ENCODE results near the gene PLEKHA3.
"Not testable (repeated sequence)": the region's sequence is repeated elsewhere in the genome, so short reads cannot be mapped to it uniquely, and the experiment has no call there.

PLEKHA3 gene

DNA sequence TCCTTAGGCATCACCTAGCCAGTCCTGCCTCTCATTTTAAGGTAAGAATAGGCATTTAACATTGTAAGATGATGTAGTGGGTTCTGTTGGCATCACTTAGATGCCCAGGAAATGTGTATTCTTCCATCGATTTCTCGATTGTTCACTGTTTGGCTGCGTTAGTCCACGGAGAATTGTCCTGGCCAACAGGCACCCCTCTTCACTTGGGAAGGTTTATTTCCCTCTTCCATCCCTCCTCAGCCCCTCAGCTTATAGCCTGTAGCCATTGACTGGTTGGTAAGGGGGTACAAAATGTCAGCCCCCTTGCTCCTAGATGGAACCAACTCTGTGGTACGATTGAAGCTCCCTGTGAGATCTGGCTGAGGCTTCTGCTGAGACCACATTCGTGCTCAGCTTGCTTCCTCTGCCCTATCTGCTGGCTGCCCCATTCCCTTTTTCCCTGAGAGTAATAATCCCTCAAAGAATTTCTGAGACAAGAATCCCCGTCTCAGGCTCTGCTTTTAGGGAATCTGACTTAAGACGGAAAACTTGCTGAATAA, 43.4 kb downstream of the PLEKHA3 start:
- no peak for DNase-seq (ENCODE audit: low read depth)

DNA sequence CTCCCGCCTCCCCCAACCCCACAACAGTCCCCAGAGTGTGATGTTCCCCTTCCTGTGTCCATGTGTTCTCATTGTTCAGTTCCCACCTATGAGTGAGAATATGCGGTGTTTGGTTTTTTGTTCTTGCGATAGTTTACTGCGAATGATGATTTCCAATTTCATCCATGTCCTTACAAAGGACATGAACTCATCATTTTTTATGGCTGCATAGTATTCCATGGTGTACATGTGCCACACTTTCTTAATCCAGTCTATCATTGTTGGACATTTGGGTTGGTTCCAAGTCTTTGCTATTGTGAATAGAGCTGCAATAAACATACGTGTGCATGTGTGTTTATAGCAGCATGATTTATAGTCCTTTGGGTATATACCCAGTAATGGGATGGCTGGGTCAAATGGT, 44.8 kb downstream of the PLEKHA3 start:
- not testable (repeated sequence) for DNase-seq (ENCODE audit: low read depth)

DNA sequence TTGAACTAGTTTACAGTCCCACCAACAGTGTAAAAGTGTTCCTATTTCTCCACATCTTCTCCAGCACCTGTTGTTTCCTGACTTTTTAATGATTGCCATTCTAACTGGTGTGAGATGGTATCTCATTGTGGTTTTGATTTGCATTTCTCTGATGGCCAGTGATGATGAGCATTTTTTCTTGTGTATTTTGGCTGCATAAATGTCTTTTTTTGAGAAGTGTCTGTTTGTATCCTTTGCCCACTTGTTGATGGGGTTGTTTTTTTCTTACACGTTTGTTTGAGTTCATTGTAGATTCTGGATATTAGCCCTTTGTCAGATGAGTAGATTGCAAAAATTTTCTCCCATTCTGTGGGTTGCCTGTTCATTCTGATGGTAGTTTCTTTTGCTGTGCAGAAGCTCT, 45.2 kb downstream of the PLEKHA3 start:
- DNase-seq (ENCODE audit: low read depth): not testable (repeated sequence)

DNA sequence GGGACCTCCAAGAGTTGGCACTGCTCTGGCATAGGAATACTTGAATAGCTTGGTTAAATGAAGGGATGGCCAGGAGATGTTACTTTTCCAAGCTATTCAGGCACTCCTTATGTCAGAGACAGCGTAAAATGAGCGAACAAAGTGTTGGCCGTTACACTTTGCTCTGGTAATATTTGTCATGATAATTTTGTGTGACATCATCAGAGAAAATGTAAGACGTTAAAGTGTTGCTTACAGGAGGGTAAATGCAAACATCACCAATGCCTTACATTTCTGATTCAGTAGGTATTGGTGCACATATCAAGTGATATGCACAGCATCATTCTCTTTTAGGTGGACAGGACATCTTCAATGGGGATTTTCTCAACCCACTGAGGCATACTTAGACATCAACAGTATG, 46.0 kb downstream of the PLEKHA3 start:
- DNase-seq (ENCODE audit: low read depth): no peak

DNA sequence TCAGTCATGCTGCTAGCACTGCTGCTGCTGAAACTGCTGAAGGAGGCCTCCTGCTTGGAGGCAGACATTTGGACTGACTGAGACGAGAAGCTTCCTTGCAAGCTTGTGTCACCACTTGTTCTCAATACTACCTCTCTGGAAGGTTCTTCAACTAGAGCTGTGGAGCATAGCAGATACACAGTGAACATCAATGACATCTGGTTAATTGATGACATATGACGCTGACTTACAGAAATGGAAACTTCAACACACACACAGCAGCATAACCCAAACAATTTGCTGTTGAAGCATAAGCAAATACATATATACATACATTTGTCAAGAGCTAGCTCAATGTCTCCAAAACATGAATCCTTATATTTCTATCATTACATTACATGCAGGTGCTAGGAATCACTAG, 47.3 kb downstream of the PLEKHA3 start:
- no peak for DNase-seq (ENCODE audit: low read depth)

DNA sequence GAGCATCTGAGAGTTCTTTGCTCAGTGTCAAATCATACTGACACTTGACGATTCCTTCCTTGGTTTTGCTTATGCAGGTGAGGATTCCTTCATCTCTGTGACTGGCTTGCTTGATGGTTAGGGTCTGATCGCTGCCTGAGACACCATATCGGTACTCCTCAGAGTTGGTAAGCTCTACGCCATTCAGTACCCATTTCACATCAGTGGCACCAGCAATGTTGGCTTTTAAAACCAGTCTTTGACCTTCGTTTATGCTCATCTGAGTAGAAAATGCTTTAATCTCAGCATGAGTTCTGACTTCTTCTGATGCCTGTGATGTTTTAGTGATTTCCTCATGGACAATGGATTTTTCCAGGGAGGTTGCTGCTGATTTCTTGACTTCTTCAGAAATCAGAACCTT, 48.4 kb downstream of the PLEKHA3 start:
- DNase-seq (ENCODE audit: low read depth): no peak

DNA sequence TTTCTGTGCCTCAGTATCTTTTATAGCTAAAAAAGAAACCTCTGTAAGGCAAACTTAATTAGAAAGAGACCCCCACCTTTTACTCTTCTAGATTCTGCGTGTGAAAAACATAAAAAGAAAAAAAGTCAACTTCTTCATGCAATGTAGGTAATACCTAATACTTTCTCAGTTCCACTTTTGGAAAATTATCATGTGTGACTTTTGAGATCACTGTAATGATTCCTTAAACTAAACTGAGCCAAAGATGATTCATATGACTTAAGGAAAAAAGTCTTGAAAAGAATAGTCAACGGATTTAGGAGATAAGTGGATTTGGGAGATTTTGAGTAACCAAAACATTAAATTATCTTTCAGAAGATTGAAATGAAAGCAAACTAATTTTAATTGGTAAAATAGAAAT, 48.9 kb downstream of the PLEKHA3 start:
- DNase-seq (ENCODE audit: low read depth): no peak

DNA sequence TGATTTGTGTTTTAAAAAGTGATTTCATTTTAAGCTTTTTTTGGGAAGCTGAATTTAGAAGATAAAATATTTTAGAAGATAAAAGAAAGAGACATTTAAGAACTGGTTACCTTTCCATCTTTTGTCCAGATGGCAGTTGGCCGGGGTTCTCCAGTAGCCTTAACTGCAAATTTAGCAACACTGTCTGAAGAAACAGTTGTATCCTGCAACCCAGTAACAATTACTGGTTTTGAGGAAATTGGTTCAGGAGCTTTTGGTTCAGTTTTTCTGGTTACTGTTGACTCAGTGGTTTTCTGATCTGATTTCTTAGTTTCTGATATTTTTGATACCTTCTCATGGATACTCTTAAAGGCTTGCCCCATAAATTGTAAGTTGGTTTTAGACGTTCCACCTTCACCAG, 49.9 kb downstream of the PLEKHA3 start:
- DNase-seq (ENCODE audit: low read depth): no peak

DNA sequence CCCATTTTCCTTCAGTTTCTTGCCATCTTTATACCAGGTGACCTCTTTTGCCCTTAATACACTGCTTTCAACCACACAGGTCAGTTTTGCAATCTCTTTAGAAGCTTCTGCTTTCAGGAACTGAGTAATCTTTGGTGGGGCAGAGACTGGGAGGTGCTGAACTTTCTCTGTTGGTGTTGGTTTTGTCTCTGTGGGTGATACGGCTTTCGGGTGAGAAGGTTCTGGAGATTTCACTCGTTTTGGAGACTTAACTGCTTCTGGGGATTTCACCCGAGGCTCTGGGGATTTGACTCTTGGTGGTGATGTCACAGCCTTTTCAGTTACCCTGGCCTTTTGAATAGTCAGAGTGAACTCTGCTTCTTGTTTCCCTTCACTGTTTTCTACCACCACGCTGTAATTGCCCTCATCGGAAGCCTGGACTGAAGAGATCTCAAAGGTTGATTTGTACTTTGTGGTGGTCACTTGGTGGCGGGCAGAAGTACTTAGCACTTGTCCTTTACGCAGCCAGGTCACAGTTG, 50.4 kb downstream of the PLEKHA3 start:
- DNase-seq (ENCODE audit: low read depth): no peak

DNA sequence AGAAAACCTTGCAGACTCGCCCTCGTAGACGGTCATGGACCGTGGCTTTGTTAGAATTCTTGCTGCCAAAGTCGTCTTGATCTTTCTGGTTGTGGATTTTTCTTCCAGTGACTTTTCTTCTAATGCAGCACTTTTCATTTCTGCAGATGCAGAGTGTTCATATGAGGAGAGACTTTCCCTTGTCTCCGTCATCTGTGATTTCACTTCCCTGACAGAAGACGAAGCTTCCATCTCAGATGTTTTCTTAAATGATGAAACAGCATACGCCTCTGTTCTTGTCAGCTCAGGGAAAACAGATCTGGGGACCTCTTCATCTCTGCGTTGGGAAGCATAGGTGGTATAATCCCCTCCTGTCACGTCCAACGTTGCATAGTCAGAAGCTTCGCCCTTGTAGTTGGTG, 50.9 kb downstream of the PLEKHA3 start:
- DNase-seq (ENCODE audit: low read depth): no peak

DNA sequence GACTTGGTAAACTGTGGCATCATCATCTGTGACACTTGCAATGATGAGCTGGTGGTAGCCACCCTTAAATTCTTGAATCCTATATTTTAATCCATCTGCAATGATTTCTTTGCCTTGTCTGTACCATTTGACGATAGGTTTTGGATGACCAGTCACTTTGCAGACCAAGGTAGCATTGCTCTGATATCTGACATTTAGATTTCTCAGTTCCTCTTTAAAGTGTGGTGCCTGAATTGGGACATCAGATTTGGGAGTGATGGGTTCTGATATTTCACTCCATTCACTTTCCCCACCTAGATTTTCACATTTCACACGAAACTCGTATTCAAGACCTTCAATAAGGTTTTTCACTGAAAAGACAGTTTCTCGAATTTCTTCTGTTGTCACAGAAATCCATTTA, 55.8 kb downstream of the PLEKHA3 start:
- DNase-seq (ENCODE audit: low read depth): no peak

DNA sequence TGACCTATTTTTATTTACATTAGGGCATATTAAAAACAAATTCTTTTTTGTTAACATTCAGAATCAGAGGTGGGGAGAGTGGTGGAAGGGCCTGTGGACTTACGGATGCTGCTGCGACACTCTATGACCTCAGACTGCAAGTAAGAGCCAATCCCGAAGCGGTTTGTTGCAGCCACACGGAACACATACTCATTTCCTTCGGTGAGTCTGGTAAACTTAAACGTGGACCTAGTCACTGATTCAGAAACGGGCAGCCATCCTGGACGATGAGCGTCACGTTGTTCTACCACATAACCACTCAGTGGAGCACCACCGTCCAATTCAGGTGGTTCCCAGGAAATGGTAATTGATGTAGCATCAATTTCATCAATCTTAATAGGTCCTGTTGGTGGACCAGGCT, 61.9 kb downstream of the PLEKHA3 start:
- DNase-seq (ENCODE audit: low read depth): no peak

DNA sequence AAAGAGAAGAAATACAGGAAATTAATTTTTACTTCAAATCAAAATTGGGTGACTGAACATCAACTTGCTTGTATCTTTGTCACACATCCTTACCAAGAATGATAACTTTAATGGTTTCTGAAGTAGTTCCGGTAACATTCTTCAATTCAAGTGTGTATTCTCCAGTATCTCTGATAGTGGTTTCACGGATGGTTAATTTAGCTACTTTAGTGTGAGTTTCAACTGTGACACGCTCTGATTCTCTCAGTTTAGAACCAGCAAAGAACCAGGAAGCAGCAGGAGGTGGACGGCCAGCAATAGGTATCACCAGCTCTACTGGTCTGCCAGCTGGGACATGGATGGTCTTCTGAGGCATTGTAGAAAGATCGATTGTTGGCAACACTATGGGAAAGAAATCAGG, 62.3 kb downstream of the PLEKHA3 start:
- DNase-seq (ENCODE audit: low read depth): no peak

DNA sequence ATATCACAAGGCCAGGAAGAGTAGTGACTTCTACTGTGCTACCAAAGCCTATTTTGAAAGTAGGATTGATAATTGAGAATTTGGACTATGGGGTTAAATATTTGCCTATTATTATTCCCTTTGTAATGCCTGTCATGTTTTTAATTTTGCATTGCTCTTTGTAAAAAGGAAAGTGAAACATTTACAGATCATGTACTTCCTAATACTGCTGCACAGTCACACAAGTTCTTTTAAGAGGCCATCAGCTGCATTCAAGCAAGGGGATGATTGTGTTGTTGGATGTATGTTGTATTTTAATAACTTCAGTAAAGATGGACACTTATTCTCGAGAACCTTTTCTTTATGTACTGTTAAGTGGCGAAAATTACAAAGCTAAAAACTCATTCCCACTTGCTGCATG, 70.1 kb downstream of the PLEKHA3 start:
- no peak for DNase-seq (ENCODE audit: low read depth)

DNA sequence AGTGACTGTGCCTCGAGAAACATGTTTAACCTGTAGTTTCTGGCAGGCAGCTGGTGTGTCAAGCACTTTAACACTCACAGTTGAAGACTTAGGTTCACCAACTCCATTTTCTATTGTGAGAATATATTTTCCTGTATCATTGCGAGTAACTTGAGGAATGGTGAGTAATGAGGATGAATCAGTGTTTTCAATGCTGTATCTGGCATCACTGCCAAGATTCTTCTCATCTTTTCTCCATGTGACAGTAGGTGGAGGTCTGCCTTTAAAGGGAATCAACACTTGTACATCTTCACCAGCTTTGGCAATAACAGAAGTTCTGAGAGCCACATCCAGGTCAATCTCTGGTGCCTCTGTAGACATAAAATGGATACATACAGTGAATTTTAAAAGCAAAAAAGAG, 72.8 kb downstream of the PLEKHA3 start:
- DNase-seq (ENCODE audit: low read depth): no peak
